ENCODE data around the gene ADCYAP1R1. TPM values are rescaled to one million over a fixed set of nuclear protein-coding genes. Genes with fewer than 3 reads are reported as not detected.

ADCYAP1R1 gene
- total RNA-seq, 2 donors from 2014 or later = 1.4 to 2.5 TPM

DNA sequence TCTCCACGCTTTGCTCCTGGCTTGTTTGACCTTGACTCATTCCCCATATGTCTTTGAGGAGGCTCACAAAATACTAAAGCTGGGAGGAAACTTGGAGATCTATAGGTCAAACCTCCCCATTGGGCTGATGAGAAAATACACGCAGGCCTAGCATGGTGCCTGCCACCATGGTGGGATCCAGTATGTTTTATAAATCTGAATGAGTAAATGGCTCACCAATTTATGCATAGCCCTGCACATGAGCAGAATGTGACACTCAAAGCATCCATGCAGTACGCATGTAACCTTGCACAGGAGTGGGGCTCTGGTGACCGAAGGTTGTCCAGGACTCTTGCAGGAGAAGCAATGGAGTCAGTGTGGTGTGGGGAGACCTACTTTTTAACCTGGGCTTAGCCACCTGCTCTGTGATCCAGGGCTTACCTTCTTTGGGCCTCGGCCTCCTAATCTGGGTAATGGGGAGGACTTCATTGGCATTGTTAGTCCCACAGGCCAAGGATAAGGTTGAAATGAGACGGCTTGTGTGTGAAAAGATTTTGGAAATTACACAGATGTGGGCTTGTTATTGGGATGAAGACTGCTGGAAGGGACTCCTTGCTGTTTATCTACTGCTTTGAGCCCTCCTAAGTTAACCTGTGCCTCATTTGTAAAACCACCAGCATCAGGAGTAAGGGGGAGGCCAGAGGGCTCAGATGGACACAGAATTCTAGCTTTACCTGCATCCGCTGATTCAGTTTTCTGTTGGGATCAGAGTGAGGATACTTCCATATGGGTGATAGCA, 58.4 kb downstream of the ADCYAP1R1 start:
- TF ChIP-seq, protein P1, sequence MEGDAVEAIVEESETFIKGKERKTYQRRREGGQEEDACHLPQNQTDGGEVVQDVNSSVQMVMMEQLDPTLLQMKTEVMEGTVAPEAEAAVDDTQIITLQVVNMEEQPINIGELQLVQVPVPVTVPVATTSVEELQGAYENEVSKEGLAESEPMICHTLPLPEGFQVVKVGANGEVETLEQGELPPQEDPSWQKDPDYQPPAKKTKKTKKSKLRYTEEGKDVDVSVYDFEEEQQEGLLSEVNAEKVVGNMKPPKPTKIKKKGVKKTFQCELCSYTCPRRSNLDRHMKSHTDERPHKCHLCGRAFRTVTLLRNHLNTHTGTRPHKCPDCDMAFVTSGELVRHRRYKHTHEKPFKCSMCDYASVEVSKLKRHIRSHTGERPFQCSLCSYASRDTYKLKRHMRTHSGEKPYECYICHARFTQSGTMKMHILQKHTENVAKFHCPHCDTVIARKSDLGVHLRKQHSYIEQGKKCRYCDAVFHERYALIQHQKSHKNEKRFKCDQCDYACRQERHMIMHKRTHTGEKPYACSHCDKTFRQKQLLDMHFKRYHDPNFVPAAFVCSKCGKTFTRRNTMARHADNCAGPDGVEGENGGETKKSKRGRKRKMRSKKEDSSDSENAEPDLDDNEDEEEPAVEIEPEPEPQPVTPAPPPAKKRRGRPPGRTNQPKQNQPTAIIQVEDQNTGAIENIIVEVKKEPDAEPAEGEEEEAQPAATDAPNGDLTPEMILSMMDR (IDR thresholded peaks at IDR 0.05) = no peak
- H3K9me3 ChIP-seq = no peaks in the 10 kb centered on the region
- H3K4me3 ChIP-seq = no peak overlapping the region
- H3K27me3 ChIP-seq (replicated peaks; ENCODE audit: insufficient read depth) = no peaks in the 10 kb centered on the region
- H3K36me3 ChIP-seq = no peaks in the 10 kb centered on the region
- H3K4me1 ChIP-seq (ENCODE audit: control insufficient read depth in 1 of 2, low read depth in 2 of 2) = no peaks in the 10 kb centered on the region
- ATAC-seq (ENCODE audit: insufficient number of reproducible peaks, low FRiP score, low read depth) (no peak), DNase-seq (ENCODE audit: low spot score) (no peak)
- no peak overlapping the region for H3K27ac ChIP-seq

GRCh38 chr7:31111109-31111451, 59.0 kb downstream of the ADCYAP1R1 start:
- no peak overlapping the region for H3K27ac ChIP-seq
- no peaks in the 10 kb centered on the region for H3K27me3 ChIP-seq (replicated peaks; ENCODE audit: insufficient read depth)
- no peaks in the 10 kb centered on the region for H3K9me3 ChIP-seq
- TF ChIP-seq, protein P1 (IDR thresholded peaks at IDR 0.05) = no peak
- no peak overlapping the region for H3K4me3 ChIP-seq
- no peaks in the 10 kb centered on the region for H3K4me1 ChIP-seq (ENCODE audit: control insufficient read depth in 1 of 2, low read depth in 2 of 2)
- no peaks in the 10 kb centered on the region for H3K36me3 ChIP-seq
- DNase-seq (ENCODE audit: low spot score) (no peak), ATAC-seq (ENCODE audit: insufficient number of reproducible peaks, low FRiP score, low read depth) (no peak)

- ATAC-seq (ENCODE audit: insufficient number of reproducible peaks, low FRiP score, low read depth) = no peak
- H3K9me3 ChIP-seq = no peaks in the 10 kb centered on the region
These were observed 61.6 kb downstream of the ADCYAP1R1 start for GRCh38 chr7:31113660-31114059.

DNA sequence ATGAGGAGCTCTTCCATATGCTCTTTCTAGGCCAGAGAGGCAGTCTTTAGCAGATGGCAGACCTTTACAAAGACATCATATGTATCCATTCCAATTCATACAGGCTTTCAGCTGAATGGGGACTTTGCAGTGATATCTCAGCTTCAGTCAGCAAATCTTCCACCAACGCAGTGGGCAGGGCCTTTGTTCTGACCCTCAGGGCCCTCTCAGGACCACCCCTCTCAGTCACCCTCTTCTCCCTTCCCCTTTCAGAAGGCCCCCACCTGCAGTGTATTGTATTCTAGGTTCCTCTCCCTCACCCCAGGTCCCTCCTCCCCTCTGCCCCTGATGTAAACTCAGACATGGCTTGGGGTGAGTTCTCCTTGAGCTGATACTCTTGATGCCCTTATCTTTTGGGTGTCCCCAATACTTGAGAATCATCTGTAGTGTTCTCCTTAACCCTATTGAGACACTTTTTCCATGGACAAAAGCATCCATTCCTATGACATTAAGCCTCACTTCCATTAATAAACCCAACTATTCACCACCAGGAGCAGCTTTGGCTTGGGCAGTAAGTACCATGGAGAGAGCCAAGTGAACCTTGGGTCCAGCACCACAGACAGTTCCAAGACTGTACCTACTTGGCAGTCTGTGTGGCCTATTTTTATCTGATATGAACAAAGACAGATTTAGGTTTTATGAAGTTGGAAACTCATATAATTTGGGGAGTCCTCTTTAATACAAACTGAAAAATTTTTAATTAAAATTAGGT, 62.7 kb downstream of the ADCYAP1R1 start:
- no peaks in the 10 kb centered on the region for H3K36me3 ChIP-seq
- H3K27ac ChIP-seq = no peak overlapping the region
- H3K9me3 ChIP-seq = no peaks in the 10 kb centered on the region
- TF ChIP-seq, protein P1 (IDR thresholded peaks at IDR 0.05) = no peak
- no peak overlapping the region for H3K4me3 ChIP-seq
- ATAC-seq (ENCODE audit: insufficient number of reproducible peaks, low FRiP score, low read depth) (no peak), DNase-seq (ENCODE audit: low spot score) (no peak)
- H3K4me1 ChIP-seq (ENCODE audit: control insufficient read depth in 1 of 2, low read depth in 2 of 2) = no peaks in the 10 kb centered on the region
- H3K27me3 ChIP-seq (replicated peaks; ENCODE audit: insufficient read depth) = no peaks in the 10 kb centered on the region

More at GRCh38 chr7:31113660-31114059, 61.6 kb downstream of the ADCYAP1R1 start:
- Histone ChIP-seq H3K27ac (no peak overlapping the region), H3K36me3 (no peaks in the 10 kb centered on the region), H3K4me1 (ENCODE audit: control insufficient read depth in 1 of 2, low read depth in 2 of 2) (no peaks in the 10 kb centered on the region), H3K4me3 (no peak overlapping the region), H3K27me3 (replicated peaks; ENCODE audit: insufficient read depth) (no peaks in the 10 kb centered on the region)
- TF ChIP-seq, protein P1 (IDR thresholded peaks at IDR 0.05) = no peak
- DNase-seq (ENCODE audit: low spot score) = no peak

DNA sequence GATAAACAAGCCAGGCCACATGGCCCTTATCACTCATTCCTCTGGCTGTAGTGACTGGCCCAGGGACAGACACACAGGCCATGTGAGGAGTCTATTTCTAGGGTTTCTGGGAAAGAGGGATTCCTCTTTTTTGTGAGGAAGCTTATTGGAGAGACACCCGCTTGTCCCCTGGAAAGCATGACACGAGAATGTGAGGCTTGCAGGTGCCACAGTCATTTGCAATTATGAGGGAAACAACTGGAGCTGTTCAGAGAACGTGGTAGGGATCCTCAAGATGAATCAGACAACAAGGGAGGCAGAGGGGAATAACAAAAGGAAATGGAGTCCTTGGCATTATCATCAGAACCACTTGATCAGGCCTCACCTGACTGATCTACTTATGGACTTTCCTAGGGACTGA, 64.5 kb downstream of the ADCYAP1R1 start:
- no peaks in the 10 kb centered on the region for H3K4me1 ChIP-seq (ENCODE audit: control insufficient read depth in 1 of 2, low read depth in 2 of 2)
- H3K36me3 ChIP-seq = no peaks in the 10 kb centered on the region
- no peaks in the 10 kb centered on the region for H3K9me3 ChIP-seq
- H3K4me3 ChIP-seq = no peak overlapping the region
- no peak overlapping the region for H3K27ac ChIP-seq
- DNase-seq (ENCODE audit: low spot score) (no peak), ATAC-seq (ENCODE audit: insufficient number of reproducible peaks, low FRiP score, low read depth) (no peak)
- TF ChIP-seq, protein P1 (IDR thresholded peaks at IDR 0.05) = no peak
- H3K27me3 ChIP-seq (replicated peaks; ENCODE audit: insufficient read depth) = no peaks in the 10 kb centered on the region

Measured in thoracic aorta (tissue), 2 donors.